ENCODE measurements around the gene P2RY10. TPM values are rescaled to one million over a fixed set of nuclear protein-coding genes. Genes with fewer than 3 reads are reported as not detected.
"Not testable (repeated sequence)": the region's sequence is repeated elsewhere in the genome, so short reads cannot be mapped to it uniquely, and the experiment has no call there.

The P2RY10 gene
- polyA plus RNA-seq, 2 donors, result 0.24 to 0.46 TPM

- H3K27ac ChIP-seq (ENCODE audit: low read depth in 2 of 2, low read length in 1 of 2), result no peak overlapping the region
- H3K36me3 ChIP-seq (ENCODE audit: control insufficient read depth in 2 of 2, insufficient read depth in 2 of 2, low read length in 1 of 2), result no peaks in the 10 kb centered on the region
- no peaks in the 10 kb centered on the region for H3K27me3 ChIP-seq (ENCODE audit: control insufficient read depth in 1 of 2, insufficient read depth in 2 of 2, low read length in 2 of 2)
- no peak overlapping the region for H3K4me3 ChIP-seq (ENCODE audit: low read depth in 1 of 2, low read length in 2 of 2)
- H3K4me1 ChIP-seq (ENCODE audit: control insufficient read depth in 2 of 2, insufficient read depth in 2 of 2, low read length in 1 of 2), result no peaks in the 10 kb centered on the region
- H3K9me3 ChIP-seq (ENCODE audit: control insufficient read depth in 2 of 2, insufficient read depth in 1 of 2, low read depth in 1 of 2, low read length in 1 of 2), result no peaks in the 10 kb centered on the region
- WGBS, 2 donors, result 54 to 58% methylated on average over 2 of the region's 2 CpGs
These were observed 12.0 kb downstream of the P2RY10 start for GRCh38 chrX:78957049-78957767.

GRCh38 chrX:78957768-78958130 lies 12.6 kb downstream of the P2RY10 start:
- H3K4me1 ChIP-seq (ENCODE audit: control insufficient read depth in 2 of 2, insufficient read depth in 2 of 2, low read length in 1 of 2), result no peaks in the 10 kb centered on the region
- H3K27ac ChIP-seq (ENCODE audit: low read depth in 2 of 2, low read length in 1 of 2), result no peak overlapping the region
- no peaks in the 10 kb centered on the region for H3K9me3 ChIP-seq (ENCODE audit: control insufficient read depth in 2 of 2, insufficient read depth in 1 of 2, low read depth in 1 of 2, low read length in 1 of 2)
- no peak overlapping the region for H3K4me3 ChIP-seq (ENCODE audit: low read depth in 1 of 2, low read length in 2 of 2)
- no peaks in the 10 kb centered on the region for H3K27me3 ChIP-seq (ENCODE audit: control insufficient read depth in 1 of 2, insufficient read depth in 2 of 2, low read length in 2 of 2)
- no peaks in the 10 kb centered on the region for H3K36me3 ChIP-seq (ENCODE audit: control insufficient read depth in 2 of 2, insufficient read depth in 2 of 2, low read length in 1 of 2)

- Histone ChIP-seq H3K27me3 (ENCODE audit: control insufficient read depth in 1 of 2, insufficient read depth in 2 of 2, low read length in 2 of 2) (no peaks in the 10 kb centered on the region), H3K4me1 (ENCODE audit: control insufficient read depth in 2 of 2, insufficient read depth in 2 of 2, low read length in 1 of 2) (no peaks in the 10 kb centered on the region), H3K9me3 (ENCODE audit: control insufficient read depth in 2 of 2, insufficient read depth in 1 of 2, low read depth in 1 of 2, low read length in 1 of 2) (no peaks in the 10 kb centered on the region), H3K36me3 (ENCODE audit: control insufficient read depth in 2 of 2, insufficient read depth in 2 of 2, low read length in 1 of 2) (no peaks in the 10 kb centered on the region), H3K27ac (ENCODE audit: low read depth in 2 of 2, low read length in 1 of 2) (no peak overlapping the region), H3K4me3 (ENCODE audit: low read depth in 1 of 2, low read length in 2 of 2) (no peak overlapping the region)
- WGBS, 2 donors, result 44 to 58% methylated on average over 2 of the region's 2 CpGs
These were observed 13.4 kb downstream of the P2RY10 start for GRCh38 chrX:78958419-78959116.

- H3K4me1 ChIP-seq (ENCODE audit: control insufficient read depth in 2 of 2, insufficient read depth in 2 of 2, low read length in 1 of 2), result no peaks in the 10 kb centered on the region
- H3K9me3 ChIP-seq (ENCODE audit: control insufficient read depth in 2 of 2, insufficient read depth in 1 of 2, low read depth in 1 of 2, low read length in 1 of 2), result no peaks in the 10 kb centered on the region
- H3K27me3 ChIP-seq (ENCODE audit: control insufficient read depth in 1 of 2, insufficient read depth in 2 of 2, low read length in 2 of 2), result no peaks in the 10 kb centered on the region
- no peak overlapping the region for H3K4me3 ChIP-seq (ENCODE audit: low read depth in 1 of 2, low read length in 2 of 2)
- no peak overlapping the region for H3K27ac ChIP-seq (ENCODE audit: low read depth in 2 of 2, low read length in 1 of 2)
- no peaks in the 10 kb centered on the region for H3K36me3 ChIP-seq (ENCODE audit: control insufficient read depth in 2 of 2, insufficient read depth in 2 of 2, low read length in 1 of 2)
- WGBS, 2 donors, result 74 to 92% methylated on average over 8 of the region's 8 CpGs
These were observed 15.7 kb downstream of the P2RY10 start for GRCh38 chrX:78960888-78961287.

- Histone ChIP-seq H3K4me3 (ENCODE audit: low read depth in 1 of 2, low read length in 2 of 2) (no peak overlapping the region), H3K9me3 (ENCODE audit: control insufficient read depth in 2 of 2, insufficient read depth in 1 of 2, low read depth in 1 of 2, low read length in 1 of 2) (no peaks in the 10 kb centered on the region), H3K27ac (ENCODE audit: low read depth in 2 of 2, low read length in 1 of 2) (no peak overlapping the region), H3K36me3 (ENCODE audit: control insufficient read depth in 2 of 2, insufficient read depth in 2 of 2, low read length in 1 of 2) (no peaks in the 10 kb centered on the region), H3K27me3 (ENCODE audit: control insufficient read depth in 1 of 2, insufficient read depth in 2 of 2, low read length in 2 of 2) (no peaks in the 10 kb centered on the region), H3K4me1 (ENCODE audit: control insufficient read depth in 2 of 2, insufficient read depth in 2 of 2, low read length in 1 of 2) (no peaks in the 10 kb centered on the region)
- WGBS, 2 donors, result 82 to 91% methylated on average over 3 of the region's 3 CpGs
These were observed 19.4 kb downstream of the P2RY10 start for GRCh38 chrX:78964598-78964997.

GRCh38 chrX:78979789-78980464 lies 34.7 kb downstream of the P2RY10 start:
- 46 to 66% methylated on average over 4 of the region's 4 CpGs for WGBS, 2 donors
- H3K4me1 ChIP-seq (ENCODE audit: control insufficient read depth in 2 of 2, insufficient read depth in 2 of 2, low read length in 1 of 2), result no peaks in the 10 kb centered on the region
- no peaks in the 10 kb centered on the region for H3K9me3 ChIP-seq (ENCODE audit: control insufficient read depth in 2 of 2, insufficient read depth in 1 of 2, low read depth in 1 of 2, low read length in 1 of 2)
- no peaks in the 10 kb centered on the region for H3K36me3 ChIP-seq (ENCODE audit: control insufficient read depth in 2 of 2, insufficient read depth in 2 of 2, low read length in 1 of 2)
- H3K27me3 ChIP-seq (ENCODE audit: control insufficient read depth in 1 of 2, insufficient read depth in 2 of 2, low read length in 2 of 2), result no peaks in the 10 kb centered on the region
- H3K27ac ChIP-seq (ENCODE audit: low read depth in 2 of 2, low read length in 1 of 2), result no peak overlapping the region
- no peak overlapping the region for H3K4me3 ChIP-seq (ENCODE audit: low read depth in 1 of 2, low read length in 2 of 2)

- no peaks in the 10 kb centered on the region for H3K36me3 ChIP-seq (ENCODE audit: control insufficient read depth in 2 of 2, insufficient read depth in 2 of 2, low read length in 1 of 2)
- H3K27ac ChIP-seq (ENCODE audit: low read depth in 2 of 2, low read length in 1 of 2), result no peak overlapping the region
- WGBS, 2 donors, result 32 to 41% methylated on average over 1 of the region's 1 CpG
- H3K27me3 ChIP-seq (ENCODE audit: control insufficient read depth in 1 of 2, insufficient read depth in 2 of 2, low read length in 2 of 2), result peaks cover 0 to 2% of the 10 kb centered on the region in 2 donors
- no peak overlapping the region for H3K4me3 ChIP-seq (ENCODE audit: low read depth in 1 of 2, low read length in 2 of 2)
- no peaks in the 10 kb centered on the region for H3K9me3 ChIP-seq (ENCODE audit: control insufficient read depth in 2 of 2, insufficient read depth in 1 of 2, low read depth in 1 of 2, low read length in 1 of 2)
- H3K4me1 ChIP-seq (ENCODE audit: control insufficient read depth in 2 of 2, insufficient read depth in 2 of 2, low read length in 1 of 2), result no peaks in the 10 kb centered on the region
These were observed 44.2 kb downstream of the P2RY10 start for GRCh38 chrX:78989349-78989748.

- no peaks in the 10 kb centered on the region for H3K9me3 ChIP-seq (ENCODE audit: control insufficient read depth in 2 of 2, insufficient read depth in 1 of 2, low read depth in 1 of 2, low read length in 1 of 2)
These were observed 52.8 kb downstream of the P2RY10 start for GRCh38 chrX:78997870-78998558.

GRCh38 chrX:79007540-79007939 lies 62.3 kb downstream of the P2RY10 start:
- not testable (repeated sequence) for H3K9me3 ChIP-seq (ENCODE audit: control insufficient read depth in 2 of 2, insufficient read depth in 1 of 2, low read depth in 1 of 2, low read length in 1 of 2); H3K27ac ChIP-seq (ENCODE audit: low read depth in 2 of 2, low read length in 1 of 2); H3K36me3 ChIP-seq (ENCODE audit: control insufficient read depth in 2 of 2, insufficient read depth in 2 of 2, low read length in 1 of 2); H3K27me3 ChIP-seq (ENCODE audit: control insufficient read depth in 1 of 2, insufficient read depth in 2 of 2, low read length in 2 of 2); H3K4me3 ChIP-seq (ENCODE audit: low read depth in 1 of 2, low read length in 2 of 2); H3K4me1 ChIP-seq (ENCODE audit: control insufficient read depth in 2 of 2, insufficient read depth in 2 of 2, low read length in 1 of 2)
- 86 to 100% methylated on average over 1 of the region's 1 CpG for WGBS, 2 donors

More at GRCh38 chrX:78997870-78998558, 52.8 kb downstream of the P2RY10 start:
- no peaks in the 10 kb centered on the region for H3K4me1 ChIP-seq (ENCODE audit: control insufficient read depth in 2 of 2, insufficient read depth in 2 of 2, low read length in 1 of 2)
- H3K4me3 ChIP-seq (ENCODE audit: low read depth in 1 of 2, low read length in 2 of 2), result no peak overlapping the region
- H3K27me3 ChIP-seq (ENCODE audit: control insufficient read depth in 1 of 2, insufficient read depth in 2 of 2, low read length in 2 of 2), result no peaks in the 10 kb centered on the region
- H3K36me3 ChIP-seq (ENCODE audit: control insufficient read depth in 2 of 2, insufficient read depth in 2 of 2, low read length in 1 of 2), result no peaks in the 10 kb centered on the region
- WGBS, 2 donors, result 57 to 75% methylated on average over 5 of the region's 5 CpGs
- no peak overlapping the region for H3K27ac ChIP-seq (ENCODE audit: low read depth in 2 of 2, low read length in 1 of 2)

Measured in esophagus (tissue), 2 donors.